ENCODE measurements around the gene ALS2. TPM values are rescaled to one million over a fixed set of nuclear protein-coding genes. Genes with fewer than 3 reads are reported as not detected.

Gene ALS2
- 10 to 100 TPM; 17.1 to 40.6 (median 19.5) TPM for total RNA-seq

GRCh38 chr2:201780674-201781493 lies at the start of gene ALS2:
Gene ALS2, minus strand, starts transcription at chr2:201780933. Its CDS starts 12,048 bp downstream, at chr2:201768885.
- Histone ChIP-seq H3K27me3 (no peaks in the 10 kb centered on the region), H3K4me1 (peaks cover 29 to 31% of the 10 kb centered on the region in 2 donors), H3K27ac (peak within 1 kb of the TSS; percentile 88 to 92 (median 90)), H3K4me3 (peak within 1 kb of the TSS; percentile 69 to 97 (median 88)), H3K9me3 (no peaks in the 10 kb centered on the region), H3K36me3 (no peaks in the 10 kb centered on the region)
- TF ChIP-seq CTCF (IDR thresholded peaks at IDR 0.05 in 4 of 5, conservative IDR thresholded peaks at IDR 0.05 in 1 of 5): no peak
- peak; percentile 62 to 67 for TF ChIP-seq POLR2A (IDR thresholded peaks at IDR 0.05)
- ATAC-seq (peak; percentile 99 to 100), DNase-seq (peak; percentile 95 to 98)
- in situ Hi-C loops (cut with MboI; ENCODE audit: low sequenced_read_pairs in 4 of 4) (loop anchor here in 1 of 4 donors (5.0 to 25.0 kb wide), 2 partner anchors 256 to 606 kb away; partner anchors contain the start of gene BMPR2), intact Hi-C loops (cut with DNase I; ENCODE audit: low total_unique reads) (loop anchor here (5.0 to 10.0 kb wide), 2 partner anchors 139 to 254 kb away; partner anchors contain the start of genes FZD7 and TMEM237)

- intact Hi-C loops (cut with DNase I; ENCODE audit: low total_unique reads): no loop called here
- in situ Hi-C loops (cut with MboI; ENCODE audit: low sequenced_read_pairs in 4 of 4): no loop called here
Observed at GRCh38 chr2:201828220-201828619, 47.5 kb upstream of the ALS2 start.

GRCh38 chr2:201827621-201828020 lies 46.9 kb upstream of the ALS2 start:
- Histone ChIP-seq H3K27me3 (no peaks in the 10 kb centered on the region), H3K27ac (no peak overlapping the region), H3K4me1 (no peaks in the 10 kb centered on the region), H3K36me3 (no peaks in the 10 kb centered on the region), H3K4me3 (no peak overlapping the region), H3K9me3 (no peaks in the 10 kb centered on the region)
- no peak for DNase-seq
- intact Hi-C loops (cut with DNase I; ENCODE audit: low total_unique reads) (no loop called here), in situ Hi-C loops (cut with MboI; ENCODE audit: low sequenced_read_pairs in 4 of 4) (no loop called here)
- no peak for ATAC-seq
- no peak for TF ChIP-seq POLR2A (IDR thresholded peaks at IDR 0.05)
- TF ChIP-seq CTCF (IDR thresholded peaks at IDR 0.05 in 4 of 5, conservative IDR thresholded peaks at IDR 0.05 in 1 of 5): no peak

More at GRCh38 chr2:201828220-201828619, 47.5 kb upstream of the ALS2 start:
- no peaks in the 10 kb centered on the region for H3K9me3 ChIP-seq
- no peak for ATAC-seq
- H3K36me3 ChIP-seq: no peaks in the 10 kb centered on the region
- DNase-seq: no peak
- H3K27ac ChIP-seq: no peak overlapping the region
- TF ChIP-seq POLR2A (IDR thresholded peaks at IDR 0.05) (no peak), CTCF (IDR thresholded peaks at IDR 0.05 in 4 of 5, conservative IDR thresholded peaks at IDR 0.05 in 1 of 5) (no peak)
- no peaks in the 10 kb centered on the region for H3K4me1 ChIP-seq
- no peaks in the 10 kb centered on the region for H3K27me3 ChIP-seq
- no peak overlapping the region for H3K4me3 ChIP-seq

GRCh38 chr2:201824212-201824611 lies 43.5 kb upstream of the ALS2 start:
- Histone ChIP-seq H3K27me3 (no peaks in the 10 kb centered on the region), H3K36me3 (no peaks in the 10 kb centered on the region), H3K9me3 (no peaks in the 10 kb centered on the region), H3K4me1 (no peaks in the 10 kb centered on the region), H3K4me3 (no peak overlapping the region), H3K27ac (no peak overlapping the region)
- in situ Hi-C loops (cut with MboI; ENCODE audit: low sequenced_read_pairs in 4 of 4): no loop called here
- ATAC-seq: no peak
- TF ChIP-seq CTCF (IDR thresholded peaks at IDR 0.05 in 4 of 5, conservative IDR thresholded peaks at IDR 0.05 in 1 of 5) (no peak), POLR2A (IDR thresholded peaks at IDR 0.05) (no peak)
- DNase-seq: no peak
- intact Hi-C loops (cut with DNase I; ENCODE audit: low total_unique reads): no loop called here

Measured in gastrocnemius medialis (tissue), 4 donors.